Nephron progenitor cell (in vitro differentiated cells): ENCODE data around the gene FOXD3.

Source experiments
- DNase-seq: peaks from one replicate; pipeline ENCODE4 v3.0.0; 2021
- H3K27ac Mint-ChIP-seq: 2 replicates; pipeline ENCODE4 v1.8.0; 2021; ENCODE audit warnings: mild to moderate bottlenecking, moderate library complexity, mixed read lengths
- H3K27me3 Mint-ChIP-seq: 2 replicates; pipeline ENCODE4 v1.8.0; 2021; ENCODE audit warnings: mild to moderate bottlenecking, low read depth, mixed read lengths; ENCODE audit not compliant: poor library complexity
- H3K36me3 Mint-ChIP-seq: 2 replicates; pipeline ENCODE4 v1.8.0; 2021; ENCODE audit warnings: low read depth, mixed read lengths
- H3K4me1 Mint-ChIP-seq: 2 replicates; pipeline ENCODE4 v1.8.0; 2021; ENCODE audit warnings: mixed read lengths
- H3K4me3 Mint-ChIP-seq: 2 replicates; pipeline ENCODE4 v1.8.0; 2021; ENCODE audit warnings: mild to moderate bottlenecking, moderate library complexity, mixed read lengths
- H3K9me3 Mint-ChIP-seq: 2 replicates; pipeline ENCODE4 v1.8.0; 2021; ENCODE audit warnings: mild to moderate bottlenecking, moderate library complexity, mixed read lengths
- TF ChIP-seq, protein P1 (sequence below): fragments of 200-600 bp; sonication (generic); IDR thresholded peaks from 2 replicates; pipeline ENCODE4 v1.5.0; 2021; ENCODE audit warnings: antibody characterized with exemption

Gene FOXD3

DNA sequence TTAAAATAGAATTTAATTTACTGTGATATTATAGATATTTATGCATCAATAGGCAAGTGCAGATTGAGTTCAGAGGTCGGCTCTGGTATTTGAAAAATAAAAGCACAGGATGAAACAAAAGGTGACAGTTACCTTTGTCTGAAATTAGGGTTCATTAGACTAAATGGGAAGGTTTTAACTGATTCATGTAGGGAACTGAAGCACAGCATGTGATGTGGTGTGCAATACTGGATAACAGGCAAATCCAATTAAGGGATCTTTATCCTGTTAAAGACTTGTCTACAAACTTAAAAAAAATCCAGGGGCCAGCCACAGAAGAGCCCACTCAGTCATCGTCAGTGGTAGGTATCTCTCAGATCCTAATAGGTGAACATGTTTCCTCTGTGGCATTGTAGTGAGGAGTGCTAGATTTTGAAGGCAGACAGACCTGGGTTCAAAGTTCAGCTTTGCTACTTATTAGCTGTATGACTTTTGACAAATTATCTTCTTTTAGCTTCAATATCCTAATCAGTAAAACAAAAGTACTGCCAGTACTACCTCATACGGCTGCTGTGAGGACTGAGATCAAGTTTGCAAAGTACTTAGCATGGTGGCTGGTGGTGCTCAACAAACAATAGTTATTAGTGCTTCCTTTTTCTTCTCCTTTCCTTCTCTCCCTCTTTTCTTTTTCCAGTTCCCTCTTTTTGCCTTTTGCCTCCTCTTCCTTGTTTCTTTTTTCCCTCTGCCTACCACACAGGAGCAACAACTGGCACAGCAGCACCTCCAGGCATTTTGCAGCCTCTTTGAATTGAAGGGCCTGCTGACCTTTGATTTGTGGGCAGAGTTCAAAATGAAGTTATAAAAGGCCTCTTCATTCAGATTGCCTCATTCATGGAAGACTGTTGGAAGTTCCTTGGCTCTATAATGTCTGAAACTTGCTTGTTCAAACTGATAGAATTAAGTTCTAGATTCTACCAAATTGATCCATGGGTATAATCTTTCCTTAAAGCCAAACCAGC lies 44.9 kb upstream of the FOXD3 start:
- Mint-ChIP-seq H3K9me3 (no peaks in the 10 kb centered on the region), H3K4me1 (peaks cover 17% of the 10 kb centered on the region), H3K27me3 (peaks cover 15% of the 10 kb centered on the region), H3K27ac (no peak overlapping the region), H3K36me3 (no peaks in the 10 kb centered on the region), H3K4me3 (no peak overlapping the region)
- TF ChIP-seq, protein P1, sequence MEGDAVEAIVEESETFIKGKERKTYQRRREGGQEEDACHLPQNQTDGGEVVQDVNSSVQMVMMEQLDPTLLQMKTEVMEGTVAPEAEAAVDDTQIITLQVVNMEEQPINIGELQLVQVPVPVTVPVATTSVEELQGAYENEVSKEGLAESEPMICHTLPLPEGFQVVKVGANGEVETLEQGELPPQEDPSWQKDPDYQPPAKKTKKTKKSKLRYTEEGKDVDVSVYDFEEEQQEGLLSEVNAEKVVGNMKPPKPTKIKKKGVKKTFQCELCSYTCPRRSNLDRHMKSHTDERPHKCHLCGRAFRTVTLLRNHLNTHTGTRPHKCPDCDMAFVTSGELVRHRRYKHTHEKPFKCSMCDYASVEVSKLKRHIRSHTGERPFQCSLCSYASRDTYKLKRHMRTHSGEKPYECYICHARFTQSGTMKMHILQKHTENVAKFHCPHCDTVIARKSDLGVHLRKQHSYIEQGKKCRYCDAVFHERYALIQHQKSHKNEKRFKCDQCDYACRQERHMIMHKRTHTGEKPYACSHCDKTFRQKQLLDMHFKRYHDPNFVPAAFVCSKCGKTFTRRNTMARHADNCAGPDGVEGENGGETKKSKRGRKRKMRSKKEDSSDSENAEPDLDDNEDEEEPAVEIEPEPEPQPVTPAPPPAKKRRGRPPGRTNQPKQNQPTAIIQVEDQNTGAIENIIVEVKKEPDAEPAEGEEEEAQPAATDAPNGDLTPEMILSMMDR, result no peak
- DNase-seq, result no peak

DNA sequence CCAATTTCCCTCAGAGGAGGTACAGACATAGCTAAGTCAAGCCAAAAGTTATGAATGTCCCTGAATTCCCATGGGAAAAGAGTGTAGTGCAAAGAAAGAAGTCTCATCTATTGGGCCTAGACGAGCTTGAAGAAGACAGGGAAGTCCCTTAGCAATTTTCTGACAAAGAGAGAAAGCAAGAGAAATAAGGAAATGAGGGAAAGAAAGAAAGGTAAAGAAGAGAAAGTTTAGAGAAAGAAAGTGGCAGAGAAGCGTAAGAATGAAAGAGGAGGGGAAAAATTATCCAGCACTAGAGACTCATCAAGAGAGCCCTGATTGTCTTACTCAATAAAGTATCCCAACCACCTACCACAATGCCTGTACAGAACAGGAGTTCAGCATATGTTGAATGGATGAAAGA lies 40.6 kb upstream of the FOXD3 start:
- DNase-seq, result no peak
- Mint-ChIP-seq H3K4me3 (no peak overlapping the region), H3K9me3 (no peaks in the 10 kb centered on the region), H3K27ac (no peak overlapping the region), H3K4me1 (peaks cover 7% of the 10 kb centered on the region), H3K27me3 (peaks cover 21% of the 10 kb centered on the region), H3K36me3 (no peaks in the 10 kb centered on the region)
- TF ChIP-seq, protein P1, result no peak

DNA sequence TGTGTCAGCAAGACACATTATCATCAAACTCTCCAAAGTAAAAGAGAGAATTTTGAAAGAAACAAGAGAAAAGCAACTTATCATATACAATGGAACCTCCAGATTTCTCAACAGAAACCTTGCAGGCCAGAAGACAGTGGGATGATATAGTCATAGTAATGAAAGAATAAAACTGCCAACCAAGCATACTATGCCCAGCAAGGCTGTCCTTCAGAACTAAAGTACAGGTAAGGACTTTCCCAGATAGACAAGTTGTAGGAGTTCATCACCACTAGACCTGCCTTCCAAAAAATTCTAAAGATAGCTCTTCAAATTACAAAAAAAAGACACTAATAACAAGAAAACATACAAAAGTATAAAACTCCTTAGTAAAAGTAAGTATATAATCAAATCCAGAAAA lies 33.2 kb upstream of the FOXD3 start:
- peaks cover 40% of the 10 kb centered on the region for H3K9me3 Mint-ChIP-seq
- H3K27ac Mint-ChIP-seq, result no peak overlapping the region
- peaks cover 10% of the 10 kb centered on the region for H3K27me3 Mint-ChIP-seq
- peaks cover 5% of the 10 kb centered on the region for H3K36me3 Mint-ChIP-seq
- no peak for DNase-seq
- TF ChIP-seq, protein P1, result no peak
- H3K4me3 Mint-ChIP-seq, result no peak overlapping the region
- no peaks in the 10 kb centered on the region for H3K4me1 Mint-ChIP-seq

DNA sequence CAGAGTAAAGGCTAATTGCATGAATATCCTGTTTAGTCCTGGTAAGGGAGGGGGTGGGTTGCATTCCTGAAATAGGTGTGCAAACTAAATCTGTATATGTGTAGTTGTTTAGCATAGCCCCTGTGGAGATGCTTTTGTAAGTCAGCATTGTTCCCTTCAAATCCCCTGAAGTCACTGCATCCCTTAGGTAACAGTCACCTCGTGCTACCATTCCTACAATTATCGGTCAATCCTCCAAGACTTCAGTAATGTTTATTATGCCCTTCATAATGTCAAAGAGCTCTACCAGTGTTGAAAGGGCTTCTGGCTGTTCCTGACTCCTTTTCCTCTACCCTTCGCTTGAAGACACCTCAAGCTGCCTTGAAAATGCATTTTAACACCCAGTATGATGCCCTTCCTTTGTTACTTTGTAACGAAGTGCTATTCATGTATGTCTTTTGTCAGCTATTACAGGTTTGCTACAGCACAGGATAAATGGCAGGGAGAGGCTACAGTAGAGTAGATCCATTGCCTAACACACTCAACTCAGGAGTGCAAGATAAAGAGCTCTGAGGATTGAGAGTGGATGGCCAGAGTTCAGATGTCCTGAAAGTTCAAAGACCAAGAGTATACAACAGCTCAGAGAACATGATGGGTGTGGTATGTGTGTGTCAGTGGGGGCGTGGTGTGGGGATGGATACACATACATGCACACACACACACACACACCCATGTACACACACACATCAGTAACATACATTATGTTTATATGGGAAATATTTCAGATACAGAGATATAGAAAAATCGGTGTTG lies 27.4 kb upstream of the FOXD3 start:
- Mint-ChIP-seq H3K9me3 (peaks cover 11% of the 10 kb centered on the region), H3K36me3 (no peaks in the 10 kb centered on the region), H3K27me3 (peaks cover 20% of the 10 kb centered on the region), H3K4me3 (no peak overlapping the region), H3K4me1 (no peaks in the 10 kb centered on the region), H3K27ac (peak overlapping the region; percentile 40)
- no peak for DNase-seq
- TF ChIP-seq, protein P1, result no peak

DNA sequence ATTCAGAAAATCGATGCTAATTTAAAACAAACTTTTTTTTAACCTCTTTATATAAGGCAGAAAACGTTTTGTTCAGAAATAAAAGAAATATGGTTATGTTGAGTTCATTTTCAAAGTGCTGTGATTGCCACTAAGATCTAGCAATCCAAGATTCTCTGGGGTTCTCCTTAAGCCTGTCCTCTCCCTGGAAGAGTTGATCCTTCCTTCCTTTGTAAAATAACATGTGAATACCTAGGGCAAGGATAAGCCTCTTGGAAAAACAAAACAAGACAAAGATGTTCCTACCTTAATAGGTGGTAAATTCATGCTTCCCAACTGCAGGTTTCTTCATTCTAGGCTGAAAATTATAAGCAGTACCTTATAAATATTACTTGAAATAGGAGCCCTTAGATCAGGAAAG lies 18.0 kb upstream of the FOXD3 start:
- Mint-ChIP-seq H3K27ac (no peak overlapping the region), H3K27me3 (peaks cover 36% of the 10 kb centered on the region), H3K9me3 (peaks cover 14% of the 10 kb centered on the region), H3K4me3 (no peak overlapping the region), H3K36me3 (no peaks in the 10 kb centered on the region), H3K4me1 (no peaks in the 10 kb centered on the region)
- DNase-seq, result no peak
- TF ChIP-seq, protein P1, result no peak
